NCI-H446 (cell line): Measurements from ENCODE around the gene TREH.
A peak's percentile ranks its signal among the peaks of the same experiment; 100 is the strongest.
"Not testable (repeated sequence)": the region's sequence is repeated elsewhere in the genome, so short reads cannot be mapped to it uniquely, and the experiment has no call there.

Source experiments
- DNase-seq, 2 experiments: peaks; one replicate each; lab custom pipeline; 2025; lab: John Stamatoyannopoulos, UW

Gene TREH

GRCh38 chr11:118628861-118629549, 50.4 kb downstream of the TREH start:
- DNase-seq = no peak

DNA sequence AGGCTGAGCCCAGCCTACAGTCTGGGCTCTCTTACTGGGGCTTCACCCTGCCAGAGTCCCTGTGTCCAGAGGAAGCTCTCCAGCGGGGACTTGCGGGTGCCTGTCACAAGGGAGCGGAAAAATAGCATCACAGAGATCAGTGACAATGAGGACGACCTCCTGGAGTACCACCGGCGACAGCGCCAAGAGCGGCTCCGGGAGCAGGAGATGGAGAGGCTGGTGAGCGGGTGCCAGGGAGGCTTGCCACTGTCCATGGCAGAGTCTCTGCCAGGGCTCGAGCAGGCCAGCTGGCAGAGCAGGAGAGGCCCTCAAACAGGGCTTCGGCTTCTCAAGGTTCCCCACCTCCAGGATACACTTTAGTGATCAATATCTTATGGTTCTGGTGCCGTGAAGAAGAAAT, 51.0 kb downstream of the TREH start:
- DNase-seq = peak in 1 of 2 experiments; percentile 53

DNA sequence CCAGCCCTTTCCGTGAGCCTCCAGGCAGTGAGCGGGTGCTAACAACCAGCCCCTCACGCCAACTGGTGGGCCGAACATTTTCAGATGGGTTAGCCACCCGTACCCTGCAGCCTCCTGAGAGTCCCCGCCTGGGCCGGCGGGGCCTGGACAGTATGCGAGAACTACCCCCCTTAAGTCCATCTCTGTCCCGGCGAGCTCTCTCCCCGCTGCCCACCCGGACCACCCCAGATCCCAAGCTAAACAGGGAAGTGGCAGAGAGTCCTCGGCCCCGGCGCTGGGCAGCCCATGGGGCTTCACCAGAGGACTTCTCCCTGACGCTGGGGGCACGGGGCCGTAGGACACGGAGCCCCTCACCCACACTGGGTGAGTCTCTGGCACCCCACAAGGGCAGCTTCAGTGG, 51.4 kb downstream of the TREH start:
- no peak for DNase-seq

GRCh38 chr11:118627566-118627965, 51.9 kb downstream of the TREH start:
- no peak for DNase-seq

DNA sequence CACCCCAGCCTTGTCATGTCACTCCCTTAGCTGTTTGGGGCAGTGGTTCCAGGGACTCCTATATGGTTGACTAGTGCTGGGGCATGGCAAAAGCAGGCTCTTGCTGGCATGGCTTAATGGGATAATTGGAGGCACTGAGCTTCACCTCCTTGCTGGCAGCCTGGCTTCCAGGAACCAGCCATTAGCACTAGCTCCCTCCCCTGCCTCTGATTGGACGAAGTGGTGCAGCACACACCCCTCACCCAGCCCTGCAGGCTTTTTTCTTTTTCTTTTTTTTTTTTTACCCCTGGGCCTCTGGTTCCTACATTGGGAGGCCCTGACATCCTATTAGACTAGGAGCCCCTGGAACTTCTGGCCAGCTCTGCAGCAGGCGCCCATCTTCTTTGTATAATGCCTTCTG, 53.5 kb downstream of the TREH start:
- DNase-seq = peak; percentile 53 to 87

- peak in 1 of 2 experiments; percentile 42 for DNase-seq
Measured at GRCh38 chr11:118625036-118625690, 54.3 kb downstream of the TREH start.

DNA sequence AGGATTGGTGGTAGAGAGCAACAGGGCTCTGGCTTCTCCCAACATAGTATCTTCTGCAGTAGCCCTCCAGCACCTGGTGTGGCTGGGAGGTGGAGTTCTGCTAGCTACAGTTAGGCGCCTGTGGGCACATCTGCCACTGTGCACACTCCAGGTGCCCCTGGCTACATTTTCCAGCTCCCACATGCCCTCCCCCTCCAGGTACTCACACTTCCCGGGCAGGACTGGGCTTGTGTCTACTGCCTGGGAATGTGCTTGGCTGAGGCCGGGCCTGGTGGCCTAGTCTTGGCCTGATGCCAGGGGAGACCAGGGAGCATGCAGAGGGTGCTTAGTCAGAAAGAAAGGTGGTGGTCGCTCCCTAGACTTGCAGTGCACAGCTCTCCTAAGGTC, 56.2 kb downstream of the TREH start:
- peak in 1 of 2 experiments; percentile 81 for DNase-seq

DNA sequence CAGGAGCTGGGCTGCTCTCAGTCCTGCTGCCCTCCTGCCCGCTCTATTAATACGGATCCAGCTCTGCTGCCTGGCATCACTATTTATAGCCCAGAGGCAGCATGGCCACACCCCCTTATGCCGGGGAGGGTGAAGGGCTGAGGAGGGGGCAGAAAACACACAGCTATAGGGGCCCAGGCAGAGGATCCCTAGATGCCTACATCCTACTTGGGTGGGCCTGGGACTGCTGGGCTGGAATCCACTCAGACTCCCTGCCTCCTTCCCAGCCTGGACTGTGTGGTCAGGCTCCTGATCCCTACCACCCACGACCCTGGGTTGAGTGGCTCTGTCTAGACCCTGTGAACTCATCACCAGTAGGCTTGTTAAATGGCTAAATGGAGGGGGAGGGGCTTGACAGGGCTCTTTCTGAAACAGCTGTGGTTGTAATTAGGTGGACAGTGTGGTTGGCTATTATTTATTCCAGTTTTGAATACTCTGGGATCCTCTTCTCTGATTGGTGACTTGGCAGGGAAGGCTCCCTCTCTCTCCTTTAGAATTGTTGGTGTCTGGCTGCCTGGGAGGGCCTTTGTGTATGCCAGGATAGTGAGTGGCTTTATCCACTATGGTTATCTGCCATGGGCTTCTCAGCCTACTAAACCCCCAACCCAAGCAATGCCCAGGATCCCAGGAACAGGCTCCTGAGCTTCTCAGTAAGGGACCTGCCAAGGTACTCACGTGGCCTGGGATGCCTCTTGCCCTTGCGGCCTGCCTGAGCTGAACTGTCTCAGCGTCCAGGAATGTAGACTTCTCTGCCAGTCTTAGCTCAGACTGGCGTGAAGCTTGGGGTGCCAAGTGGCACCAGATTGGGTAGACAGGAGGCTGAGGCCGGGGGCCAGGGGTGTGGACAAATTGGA, 56.8 kb downstream of the TREH start:
- peak; percentile 93 for DNase-seq

DNA sequence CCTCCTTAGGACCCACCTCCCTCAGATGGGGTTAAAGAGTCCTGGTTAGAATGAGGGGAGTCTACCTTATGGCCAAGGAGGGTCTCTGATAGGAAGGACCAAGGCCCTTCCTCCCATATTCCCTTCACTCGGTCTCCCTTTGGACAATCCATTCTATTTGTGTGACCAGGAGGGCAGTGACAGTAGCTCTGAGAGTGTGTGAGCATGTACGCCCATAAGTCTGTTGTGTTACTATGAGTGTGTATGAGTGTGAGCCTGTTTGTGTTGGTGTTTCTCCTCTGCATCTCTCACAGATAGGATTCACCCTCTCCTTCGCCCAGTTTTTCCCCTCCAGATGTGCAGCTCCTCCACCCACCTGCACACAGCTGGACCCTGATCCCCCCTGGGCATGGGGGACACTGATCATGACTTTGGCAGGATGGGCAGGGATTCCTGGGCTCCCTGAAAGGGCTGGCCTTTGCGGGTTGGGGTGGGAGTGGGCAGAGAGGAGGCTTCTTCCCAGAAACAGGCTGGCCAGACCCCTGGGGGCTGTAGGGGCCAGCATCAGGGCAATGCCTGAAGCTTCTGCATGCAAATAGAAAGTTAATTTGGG, 57.6 kb downstream of the TREH start:
- DNase-seq = no peak

- no peak for DNase-seq
Measured at GRCh38 chr11:118621071-118621783, 58.2 kb downstream of the TREH start.

DNA sequence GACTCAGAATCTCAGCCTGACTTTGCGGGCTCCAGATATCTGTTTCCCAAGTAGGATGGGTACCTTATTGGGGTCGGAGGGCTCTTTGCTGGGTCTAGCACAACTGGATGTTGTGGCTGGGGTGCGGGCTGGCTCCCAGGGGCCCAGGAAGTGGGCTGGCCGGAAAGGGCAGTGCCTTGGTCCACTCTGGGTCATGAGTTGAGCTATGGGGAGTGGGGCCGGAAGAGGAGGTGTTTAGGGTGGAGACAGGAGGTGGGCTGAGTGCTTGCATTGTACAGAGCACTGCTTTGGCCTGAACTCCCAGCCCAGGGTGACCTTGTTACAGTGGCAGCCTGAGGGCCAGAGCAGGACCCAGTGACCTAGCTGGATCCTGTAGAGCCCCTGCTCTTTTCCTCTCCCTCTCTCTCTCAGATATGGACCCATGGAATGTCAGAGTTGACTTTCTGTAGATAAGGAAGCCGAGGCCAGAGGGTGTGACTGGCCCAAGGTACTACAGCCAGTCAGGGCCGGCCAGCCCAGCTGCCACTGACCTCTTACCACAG, 58.9 kb downstream of the TREH start:
- no peak for DNase-seq

GRCh38 chr11:118619444-118620197, 59.8 kb downstream of the TREH start:
- DNase-seq = peak; percentile 88 to 91

- DNase-seq = peak in 1 of 2 experiments; percentile 89
Measured at GRCh38 chr11:118618991-118619375, 60.5 kb downstream of the TREH start.

DNA sequence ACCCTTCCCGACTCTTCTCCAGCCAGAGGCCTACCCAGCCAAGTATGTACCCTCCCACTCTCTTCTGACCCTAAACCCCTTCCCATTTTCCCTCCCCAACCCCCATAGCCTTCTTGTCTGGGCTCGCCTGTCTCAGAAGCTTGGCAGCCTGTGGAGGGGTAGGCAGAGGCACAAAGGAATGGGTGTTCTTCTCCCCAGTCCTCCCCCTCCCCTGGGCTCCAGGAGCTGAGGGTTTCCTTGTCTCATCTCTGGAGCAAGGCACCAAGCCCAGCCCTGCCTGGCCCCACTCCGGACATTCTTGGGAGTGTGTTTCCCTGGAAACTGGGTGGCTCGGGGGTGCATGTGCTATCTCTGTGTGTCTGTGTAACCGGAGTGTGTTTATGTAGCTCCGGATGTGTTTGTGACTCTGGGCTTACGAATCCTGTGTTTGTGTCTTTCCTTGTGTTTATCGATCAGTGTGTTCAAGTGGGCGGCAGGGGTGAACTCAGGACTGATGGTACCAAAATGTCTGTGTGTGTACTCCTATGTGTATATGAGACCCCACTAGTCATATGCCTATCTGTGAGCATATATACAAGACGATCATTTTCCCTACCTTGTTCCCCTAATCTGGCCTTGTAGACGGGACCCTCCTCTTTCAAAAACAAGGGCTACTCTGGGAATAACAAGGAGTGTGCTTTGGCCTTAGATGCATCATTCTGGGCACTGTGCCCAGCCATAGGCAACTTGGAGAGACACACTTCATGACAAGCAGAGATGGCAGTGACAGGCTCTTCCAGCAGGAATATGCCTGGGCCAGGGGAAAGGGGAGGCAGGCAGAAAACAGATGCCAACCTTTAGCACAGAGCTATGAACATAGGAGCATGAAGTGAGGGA, 61.1 kb downstream of the TREH start:
- DNase-seq = peak; percentile 76 to 90

DNA sequence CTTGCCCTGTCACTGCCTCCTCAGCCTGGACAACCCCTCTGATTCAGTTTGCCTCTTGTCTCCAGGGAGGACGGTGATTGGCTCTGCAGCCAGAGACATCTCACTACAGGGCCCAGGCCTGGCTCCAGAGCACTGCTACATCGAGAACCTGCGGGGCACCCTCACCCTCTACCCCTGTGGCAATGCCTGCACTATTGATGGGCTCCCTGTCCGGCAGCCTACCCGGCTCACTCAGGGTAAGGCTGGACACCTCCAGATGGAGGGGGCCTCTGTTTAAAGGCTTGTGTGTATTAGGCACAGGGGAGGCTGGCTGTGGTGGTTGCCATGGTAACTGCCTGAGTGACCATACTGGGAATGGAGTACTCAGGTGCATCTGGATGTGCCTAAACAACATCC, 63.5 kb downstream of the TREH start:
- no peak for DNase-seq

GRCh38 chr11:118615282-118615975, 64.0 kb downstream of the TREH start:
- no peak for DNase-seq

GRCh38 chr11:118614511-118614910, 64.9 kb downstream of the TREH start:
- DNase-seq = no peak

DNA sequence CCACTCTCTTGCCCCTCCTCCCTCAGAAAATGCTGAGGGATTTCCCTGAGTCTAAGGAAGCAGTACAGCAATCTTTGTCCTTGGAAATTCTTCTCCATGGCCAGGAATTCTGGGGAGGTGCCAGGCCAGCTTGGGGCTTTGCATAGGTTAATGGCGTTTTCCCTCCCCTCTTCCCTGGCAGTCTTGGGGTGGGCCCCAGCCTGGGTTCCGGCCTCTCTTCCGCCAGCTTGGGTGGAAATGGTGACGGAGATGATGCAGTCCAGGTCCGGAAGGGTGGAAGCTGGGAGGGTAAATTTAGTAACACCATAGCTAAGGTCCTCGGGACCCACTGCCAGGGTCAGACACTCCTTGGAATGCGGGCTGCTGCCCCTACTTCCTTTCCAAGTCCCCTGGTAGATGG, 67.1 kb downstream of the TREH start:
- DNase-seq = no peak

GRCh38 chr11:118611433-118611795, 68.0 kb downstream of the TREH start:
- DNase-seq = not testable (repeated sequence)
